Thoracic aorta (tissue), 2 donors: ENCODE results near the gene VWA8. TPM values are rescaled to one million over a fixed set of nuclear protein-coding genes. Genes with fewer than 3 reads are reported as not detected.
"Not testable (repeated sequence)": the region's sequence is repeated elsewhere in the genome, so short reads cannot be mapped to it uniquely, and the experiment has no call there.

Experiments used
- ATAC-seq: fragments of 150-250 bp; one replicate; pipeline ENCODE4 v1.8.0; 2017; ENCODE audit warnings: low read depth; ENCODE audit not compliant: insufficient number of reproducible peaks, low FRiP score
- DNase-seq: peaks from one replicate; pipeline ENCODE4 v3.0.0-alpha.2; 2020; ENCODE audit warnings: low spot score
- H3K27ac ChIP-seq, 2 donors: fragments of 200-600 bp; sonication (generic); 1 replicate in 1 of 2; 2 replicates in 1 of 2; pipeline ENCODE4 v1.5.1; 2016; ENCODE audit warnings: mild to moderate bottlenecking in 2 of 2, moderate library complexity in 2 of 2
- H3K27me3 ChIP-seq: fragments of 200-600 bp; sonication (generic); replicated peaks from 2 replicates; pipeline ENCODE4 v1.6.0; 2016; ENCODE audit warnings: mild to moderate bottlenecking; ENCODE audit not compliant: insufficient read depth
- H3K36me3 ChIP-seq: fragments of 200-600 bp; sonication (generic); one replicate; pipeline ENCODE4 v1.5.1; 2016
- H3K4me1 ChIP-seq, 2 donors: fragments of 200-600 bp; sonication (generic); 1 replicate in 1 of 2; 2 replicates in 1 of 2; pipeline versions ENCODE4 v1.5.1 to v1.6.0; 2016; ENCODE audit warnings: low read depth in 2 of 2, mild to moderate bottlenecking in 1 of 2; ENCODE audit not compliant: control insufficient read depth in 1 of 2
- H3K4me3 ChIP-seq: fragments of 200-600 bp; sonication (generic); 2 replicates; pipeline ENCODE4 v1.5.1; 2016; ENCODE audit warnings: mild to moderate bottlenecking
- H3K9me3 ChIP-seq: fragments of 200-600 bp; sonication (generic); 2 replicates; pipeline ENCODE4 v1.5.1; 2016
- total RNA-seq, 2 donors: library from RNA; depleted of rRNA; stranded (reverse); fragments of >200 nt; gene quantifications; one replicate each; pipeline versions ENCODE4 v1.1.0 to v1.2.3, GENCODE V29; 2016
- TF ChIP-seq, protein P1 (sequence below): fragments of 200-600 bp; sonication (generic); IDR thresholded peaks from one replicate; pipeline ENCODE4 v1.5.1; 2019; ENCODE audit warnings: antibody characterized with exemption

The VWA8 gene
- total RNA-seq, 2 donors from 2014 or later = 19.8 to 25.3 TPM

DNA sequence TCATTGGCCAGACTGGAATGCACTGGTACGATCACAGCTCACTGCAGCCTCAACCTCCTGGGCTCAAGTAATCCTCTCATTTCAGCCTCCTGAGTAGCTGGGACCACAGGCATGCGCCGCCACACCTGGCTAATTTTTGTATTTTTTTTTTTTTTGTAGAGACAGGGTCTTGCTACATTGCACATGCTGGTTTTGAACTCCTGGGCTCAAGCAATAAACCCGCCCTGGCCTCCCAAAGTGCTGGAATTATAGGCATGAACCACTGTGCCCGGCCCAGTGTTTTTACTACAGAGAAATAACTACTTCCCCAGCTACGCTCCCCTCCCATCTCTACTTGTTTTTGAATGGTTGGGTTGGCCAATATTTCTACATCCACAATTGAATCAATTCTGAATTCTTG is 381.0 kb downstream of the VWA8 start:
- Histone ChIP-seq H3K9me3 (no peaks in the 10 kb centered on the region), H3K27ac (no peak overlapping the region), H3K4me1 (peaks cover 0 to 10% of the 10 kb centered on the region in 2 donors), H3K36me3 (no peaks in the 10 kb centered on the region), H3K4me3 (no peak overlapping the region), H3K27me3 (no peaks in the 10 kb centered on the region)
- DNase-seq (no peak), ATAC-seq (no peak)
- TF ChIP-seq, protein P1, sequence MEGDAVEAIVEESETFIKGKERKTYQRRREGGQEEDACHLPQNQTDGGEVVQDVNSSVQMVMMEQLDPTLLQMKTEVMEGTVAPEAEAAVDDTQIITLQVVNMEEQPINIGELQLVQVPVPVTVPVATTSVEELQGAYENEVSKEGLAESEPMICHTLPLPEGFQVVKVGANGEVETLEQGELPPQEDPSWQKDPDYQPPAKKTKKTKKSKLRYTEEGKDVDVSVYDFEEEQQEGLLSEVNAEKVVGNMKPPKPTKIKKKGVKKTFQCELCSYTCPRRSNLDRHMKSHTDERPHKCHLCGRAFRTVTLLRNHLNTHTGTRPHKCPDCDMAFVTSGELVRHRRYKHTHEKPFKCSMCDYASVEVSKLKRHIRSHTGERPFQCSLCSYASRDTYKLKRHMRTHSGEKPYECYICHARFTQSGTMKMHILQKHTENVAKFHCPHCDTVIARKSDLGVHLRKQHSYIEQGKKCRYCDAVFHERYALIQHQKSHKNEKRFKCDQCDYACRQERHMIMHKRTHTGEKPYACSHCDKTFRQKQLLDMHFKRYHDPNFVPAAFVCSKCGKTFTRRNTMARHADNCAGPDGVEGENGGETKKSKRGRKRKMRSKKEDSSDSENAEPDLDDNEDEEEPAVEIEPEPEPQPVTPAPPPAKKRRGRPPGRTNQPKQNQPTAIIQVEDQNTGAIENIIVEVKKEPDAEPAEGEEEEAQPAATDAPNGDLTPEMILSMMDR = no peak

GRCh38 chr13:41579168-41579567 is 381.7 kb downstream of the VWA8 start:
- Histone ChIP-seq H3K36me3 (no peaks in the 10 kb centered on the region), H3K4me1 (peaks cover 0 to 10% of the 10 kb centered on the region in 2 donors), H3K27ac (no peak overlapping the region), H3K27me3 (no peaks in the 10 kb centered on the region), H3K9me3 (no peaks in the 10 kb centered on the region), H3K4me3 (no peak overlapping the region)
- ATAC-seq = no peak
- TF ChIP-seq, protein P1 = no peak
- no peak for DNase-seq

DNA sequence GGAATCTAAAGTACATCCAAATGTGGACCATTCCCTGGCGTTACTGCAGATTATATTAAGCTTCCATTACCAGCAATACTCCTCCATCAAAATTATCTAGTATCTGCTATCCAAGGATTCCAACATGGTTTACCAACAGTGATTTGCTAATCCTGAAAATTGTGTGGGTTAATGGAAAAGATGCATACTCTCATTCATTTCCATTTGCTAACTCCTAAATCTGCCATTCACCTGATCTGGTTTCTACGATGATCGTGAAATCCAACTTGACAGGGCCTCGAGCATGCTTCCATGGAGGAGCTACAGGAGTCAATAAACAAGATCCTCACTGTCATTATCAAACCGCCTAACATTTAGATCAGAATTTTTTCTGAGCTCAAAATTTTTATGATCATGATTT is 382.5 kb downstream of the VWA8 start:
- H3K27ac ChIP-seq = no peak overlapping the region
- no peak overlapping the region for H3K4me3 ChIP-seq
- DNase-seq (no peak), ATAC-seq (no peak)
- H3K27me3 ChIP-seq = no peaks in the 10 kb centered on the region
- no peaks in the 10 kb centered on the region for H3K9me3 ChIP-seq
- TF ChIP-seq, protein P1 = no peak
- peaks cover 0 to 10% of the 10 kb centered on the region in 2 donors for H3K4me1 ChIP-seq
- H3K36me3 ChIP-seq = no peaks in the 10 kb centered on the region

GRCh38 chr13:41577436-41577835 is 383.5 kb downstream of the VWA8 start:
- no peak for DNase-seq
- H3K27me3 ChIP-seq = no peaks in the 10 kb centered on the region
- no peaks in the 10 kb centered on the region for H3K36me3 ChIP-seq
- no peaks in the 10 kb centered on the region for H3K9me3 ChIP-seq
- no peak overlapping the region for H3K4me3 ChIP-seq
- H3K27ac ChIP-seq = no peak overlapping the region
- peaks cover 0 to 8% of the 10 kb centered on the region in 2 donors for H3K4me1 ChIP-seq
- TF ChIP-seq, protein P1 = no peak
- ATAC-seq = peak; percentile 66

DNA sequence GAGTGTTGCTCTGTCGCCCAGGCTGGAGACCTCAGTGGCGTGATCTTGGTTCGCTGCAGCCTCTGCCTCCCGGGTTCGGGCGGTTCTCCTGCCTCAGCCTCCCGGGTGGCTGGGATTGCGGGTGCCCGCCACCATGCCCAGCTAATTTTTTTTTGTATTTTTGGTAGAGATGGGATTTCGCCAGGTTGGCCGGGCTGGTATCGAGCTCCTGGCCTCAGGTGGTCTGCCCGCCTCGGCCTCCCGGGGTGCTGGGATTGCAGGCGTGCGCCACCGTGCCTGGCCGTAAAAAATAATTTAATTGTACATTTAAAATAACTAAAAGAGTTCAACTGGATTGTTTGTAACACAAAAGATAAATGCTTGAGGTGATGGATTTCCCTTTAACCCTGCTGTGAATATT is 387.3 kb downstream of the VWA8 start:
- not testable (repeated sequence) for H3K27me3 ChIP-seq, H3K4me3 ChIP-seq, ATAC-seq, DNase-seq, H3K9me3 ChIP-seq, H3K27ac ChIP-seq, H3K36me3 ChIP-seq, H3K4me1 ChIP-seq

- not testable (repeated sequence) for H3K36me3 ChIP-seq, H3K9me3 ChIP-seq, ATAC-seq, H3K27ac ChIP-seq, H3K4me3 ChIP-seq, DNase-seq, H3K27me3 ChIP-seq
- peaks cover 14 to 16% of the 10 kb centered on the region in 2 donors for H3K4me1 ChIP-seq
Observed at GRCh38 chr13:41571817-41572340, 389.0 kb downstream of the VWA8 start.
